CD4-positive, alpha-beta memory T cell (primary cell): ENCODE measurements around the gene CBX3. TPM values are rescaled to one million over a fixed set of nuclear protein-coding genes. Genes with fewer than 3 reads are reported as not detected.
"Not testable (repeated sequence)": the region's sequence is repeated elsewhere in the genome, so short reads cannot be mapped to it uniquely, and the experiment has no call there.

Source experiments
- CTCF ChIA-PET: fragments of 350-600 bp; sonication (Branson Sonifier 250); formaldehyde crosslinking; loops from one replicate; lab custom pipeline; 2021; ENCODE audit warnings: inconsistent platforms; ENCODE audit not compliant: partially characterized antibody; lab: Charles Lee
- POLR2A ChIA-PET: fragments of 350-600 bp; sonication (Branson Sonifier 250); formaldehyde crosslinking; loops from one replicate; lab custom pipeline; 2021; ENCODE audit not compliant: partially characterized antibody; lab: Charles Lee
- DNase-seq, 5 donors: peaks; one replicate each; pipeline versions ENCODE4 v3.0.0 to v3.0.0-alpha.2; 2020 to 2022; ENCODE audit warnings: mixed read lengths in 1 of 5
- H3K27ac ChIP-seq: one replicate; pipeline ENCODE4 v1.7.0; 2013; ENCODE audit warnings: low read depth, low read length
- H3K27me3 ChIP-seq: 2 replicates; pipeline ENCODE4 v1.7.0; 2013; ENCODE audit warnings: mild to moderate bottlenecking, low read length, moderate library complexity; ENCODE audit not compliant: insufficient read depth
- H3K36me3 ChIP-seq: 2 replicates; pipeline ENCODE4 v1.7.0; 2013; ENCODE audit warnings: mild to moderate bottlenecking, low read length, moderate library complexity; ENCODE audit not compliant: insufficient read depth
- H3K4me1 ChIP-seq: 2 replicates; pipeline ENCODE4 v1.7.0; 2013; ENCODE audit warnings: mild to moderate bottlenecking, low read length, moderate library complexity; ENCODE audit not compliant: insufficient read depth
- H3K4me3 ChIP-seq, 2 donors: one replicate each; pipeline ENCODE4 v1.7.0; 2013; ENCODE audit warnings: low read length in 2 of 2, mild to moderate bottlenecking in 1 of 2
- H3K9me3 ChIP-seq, 2 donors: one replicate each; pipeline ENCODE4 v1.7.0; 2013; ENCODE audit warnings: low read length in 2 of 2, control low read depth in 1 of 2; ENCODE audit not compliant: control insufficient read depth in 1 of 2
- H3K27ac Mint-ChIP-seq, 7 donors: one replicate each; pipeline ENCODE4 v1.8.0; 2020 to 2021; ENCODE audit warnings: mixed read lengths in 7 of 7, mild to moderate bottlenecking in 6 of 7, inconsistent platforms in 3 of 7, moderate library complexity in 3 of 7
- H3K27me3 Mint-ChIP-seq, 2 donors: one replicate each; pipeline ENCODE4 v1.8.0; 2020 to 2021; ENCODE audit warnings: mixed read lengths in 2 of 2
- H3K36me3 Mint-ChIP-seq, 2 donors: one replicate each; pipeline ENCODE4 v1.8.0; 2020 to 2021; ENCODE audit warnings: mixed read lengths in 2 of 2, inconsistent platforms in 1 of 2, mild to moderate bottlenecking in 1 of 2
- H3K4me1 Mint-ChIP-seq, 4 donors: one replicate each; pipeline ENCODE4 v1.8.0; 2020 to 2021; ENCODE audit warnings: mixed read lengths in 4 of 4, mild to moderate bottlenecking in 1 of 4
- H3K4me3 Mint-ChIP-seq, 8 donors: one replicate each; pipeline ENCODE4 v1.8.0; 2020 to 2021; ENCODE audit warnings: mixed read lengths in 8 of 8, mild to moderate bottlenecking in 7 of 8, moderate library complexity in 6 of 8, inconsistent platforms in 3 of 8
- H3K9me3 Mint-ChIP-seq, 8 donors: one replicate each; pipeline ENCODE4 v1.8.0; 2020 to 2021; ENCODE audit warnings: mixed read lengths in 8 of 8, mild to moderate bottlenecking in 5 of 8, inconsistent platforms in 3 of 8, moderate library complexity in 1 of 8
- intact Hi-C: fragments of 100-400 bp; cut with micrococcal nuclease; formaldehyde crosslinking; loops from one replicate; pipeline ENCODE4 v1.15.1; 2023
- polyA plus RNA-seq, 2 donors: library from polyadenylated mRNA; unstranded; fragments of 300-500 nt; fragmentation: Illumina TruSeq; gene quantifications; one replicate each; pipeline ENCODE4 v1.2.3, GENCODE V29; 2021
- total RNA-seq, 2 experiments: library from RNA; stranded (reverse); gene quantifications; one replicate each; pipeline ENCODE4 v1.2.3, GENCODE V29; 2021

CBX3 gene
- total and polyA plus RNA-seq, 4 experiments from 2014 or later, result 105 to 180 (median 166) TPM

- Mint-ChIP-seq H3K27me3 (no peaks in the 10 kb centered on the region), H3K36me3 (peaks cover 19 to 38% of the 10 kb centered on the region in 2 donors), H3K27ac (peak overlapping the region in 5 of 7 donors; percentile 13 to 81 (median 63)), H3K4me1 (peaks cover 45 to 78% (median 58%) of the 10 kb centered on the region in 4 donors), H3K9me3 (peaks cover 0 to 5% (median 0%) of the 10 kb centered on the region in 8 donors), H3K4me3 (no peak overlapping the region)
- H3K27me3 ChIP-seq, result no peaks in the 10 kb centered on the region
- no peaks in the 10 kb centered on the region for H3K9me3 ChIP-seq
- H3K4me1 ChIP-seq, result peaks cover 51% of the 10 kb centered on the region
- POLR2A ChIA-PET, result interaction anchor here (0.6 to 13.7 kb wide), 10 partner anchors 9 to 109 kb away, joined by 3 to 369 read pairs (median 4); partner anchors contain the start of genes CBX3, HNRNPA2B1, NFE2L3 and SNX10
- H3K27ac ChIP-seq, result no peak overlapping the region
- no peaks in the 10 kb centered on the region for H3K36me3 ChIP-seq
- H3K4me3 ChIP-seq, result no peak overlapping the region
- CTCF ChIA-PET, result interaction anchor here (0.7 to 4.2 kb wide), 6 partner anchors 9 to 92 kb away, joined by 3 to 22 read pairs (median 5); partner anchors contain the start of gene NFE2L3
- intact Hi-C loops, result loop anchor here (2.0 kb wide), 1 partner anchor 14 kb away; no protein-coding TSS in a partner anchor
- no peak for DNase-seq
These were observed 18.8 kb upstream of the CBX3 start for GRCh38 chr7:26182706-26183105.

GRCh38 chr7:26183545-26184280, 17.8 kb upstream of the CBX3 start:
- peaks cover 0 to 9% (median 0%) of the 10 kb centered on the region in 8 donors for H3K9me3 Mint-ChIP-seq
- Histone ChIP-seq H3K36me3 (peaks cover 2% of the 10 kb centered on the region), H3K4me1 (peaks cover 56% of the 10 kb centered on the region), H3K27me3 (no peaks in the 10 kb centered on the region), H3K9me3 (no peaks in the 10 kb centered on the region), H3K4me3 (no peak overlapping the region), H3K27ac (no peak overlapping the region)
- H3K36me3 Mint-ChIP-seq, result peaks cover 22 to 46% of the 10 kb centered on the region in 2 donors
- no peaks in the 10 kb centered on the region for H3K27me3 Mint-ChIP-seq
- peak overlapping the region in 6 of 7 donors; percentile 25 to 81 (median 42) for H3K27ac Mint-ChIP-seq
- POLR2A ChIA-PET, result interaction anchor here (0.9 to 13.7 kb wide), 7 partner anchors 12 to 94 kb away, joined by 3 to 369 read pairs (median 4); partner anchors contain the start of genes CBX3, HNRNPA2B1 and NFE2L3
- CTCF ChIA-PET, result interaction anchor here (0.7 to 1.7 kb wide), 5 partner anchors 8 to 32 kb away, joined by 3 to 7 read pairs (median 5); partner anchors contain the start of gene NFE2L3
- H3K4me1 Mint-ChIP-seq, result peaks cover 47 to 84% (median 64%) of the 10 kb centered on the region in 4 donors
- intact Hi-C loops, result loop anchor here (2.0 kb wide), 1 partner anchor 13 kb away; no protein-coding TSS in a partner anchor
- H3K4me3 Mint-ChIP-seq, result no peak overlapping the region
- no peak for DNase-seq

GRCh38 chr7:26184281-26185101, 17.1 kb upstream of the CBX3 start:
- H3K27me3 Mint-ChIP-seq, H3K27me3 ChIP-seq, intact Hi-C loops, H3K36me3 ChIP-seq, H3K9me3 ChIP-seq, H3K9me3 Mint-ChIP-seq, DNase-seq, H3K4me3 ChIP-seq: not testable (repeated sequence)
- Mint-ChIP-seq H3K36me3 (peaks cover 29 to 54% of the 10 kb centered on the region in 2 donors), H3K27ac (peak overlapping the region; percentile 44 to 88 (median 60)), H3K4me1 (peaks cover 50 to 87% (median 70%) of the 10 kb centered on the region in 4 donors), H3K4me3 (peak overlapping the region in 2 of 8 donors; percentile 15 to 55)
- peak overlapping the region; percentile 7 for H3K27ac ChIP-seq
- CTCF ChIA-PET, result interaction anchor here (0.9 to 1.0 kb wide), 2 partner anchors 14 to 33 kb away, joined by 3 to 5 read pairs; partner anchors contain the start of gene NFE2L3
- POLR2A ChIA-PET, result interaction anchor here (0.7 to 13.7 kb wide), 5 partner anchors 12 to 90 kb away, joined by 3 to 369 read pairs (median 7); partner anchors contain the start of genes CBX3, HNRNPA2B1 and NFE2L3
- peaks cover 62% of the 10 kb centered on the region for H3K4me1 ChIP-seq

GRCh38 chr7:26185131-26185843, 16.3 kb upstream of the CBX3 start:
- H3K27ac Mint-ChIP-seq, result peak overlapping the region; percentile 60 to 88 (median 79)
- peaks cover 35 to 61% of the 10 kb centered on the region in 2 donors for H3K36me3 Mint-ChIP-seq
- no peak for DNase-seq
- H3K4me1 Mint-ChIP-seq, result peaks cover 45 to 86% (median 69%) of the 10 kb centered on the region in 4 donors
- intact Hi-C loops, result no loop called here
- peak overlapping the region in 2 of 8 donors; percentile 15 to 55 for H3K4me3 Mint-ChIP-seq
- H3K36me3 ChIP-seq, result peaks cover 15% of the 10 kb centered on the region
- no peaks in the 10 kb centered on the region for H3K27me3 Mint-ChIP-seq
- peaks cover 0 to 9% (median 0%) of the 10 kb centered on the region in 8 donors for H3K9me3 Mint-ChIP-seq
- POLR2A ChIA-PET, result interaction anchor here (0.7 to 13.7 kb wide), 4 partner anchors 12 to 91 kb away, joined by 3 to 369 read pairs (median 6); partner anchors contain the start of genes CBX3, HNRNPA2B1 and NFE2L3
- H3K27me3 ChIP-seq, result no peaks in the 10 kb centered on the region
- peaks cover 60% of the 10 kb centered on the region for H3K4me1 ChIP-seq
- no peaks in the 10 kb centered on the region for H3K9me3 ChIP-seq
- H3K4me3 ChIP-seq, result no peak overlapping the region
- H3K27ac ChIP-seq, result peak overlapping the region; percentile 7
- CTCF ChIA-PET, result no interaction called here

GRCh38 chr7:26185844-26186180, 15.7 kb upstream of the CBX3 start:
- Mint-ChIP-seq H3K9me3 (peaks cover 0 to 9% (median 0%) of the 10 kb centered on the region in 8 donors), H3K4me1 (peaks cover 47 to 86% (median 70%) of the 10 kb centered on the region in 4 donors), H3K4me3 (peak overlapping the region in 1 of 8 donors; percentile 55), H3K36me3 (peaks cover 40 to 66% of the 10 kb centered on the region in 2 donors), H3K27me3 (no peaks in the 10 kb centered on the region), H3K27ac (peak overlapping the region; percentile 60 to 88 (median 79))
- ChIA-PET CTCF (no interaction called here), POLR2A (interaction anchor here (1.9 to 13.7 kb wide), 2 partner anchors 11 to 28 kb away, joined by 4 to 369 read pairs; partner anchors contain the start of genes CBX3 and HNRNPA2B1)
- H3K4me1 ChIP-seq, result peaks cover 65% of the 10 kb centered on the region
- H3K27ac ChIP-seq, result no peak overlapping the region
- H3K27me3 ChIP-seq, result no peaks in the 10 kb centered on the region
- intact Hi-C loops, result no loop called here
- no peak for DNase-seq
- peaks cover 20% of the 10 kb centered on the region for H3K36me3 ChIP-seq
- H3K4me3 ChIP-seq, result no peak overlapping the region
- no peaks in the 10 kb centered on the region for H3K9me3 ChIP-seq
